Gastroesophageal sphincter (tissue), 4 donors: ENCODE data around the gene WNK3. TPM values are rescaled to one million over a fixed set of nuclear protein-coding genes. Genes with fewer than 3 reads are reported as not detected.

Source experiments
- ATAC-seq: fragments of 150-250 bp; one replicate; pipeline ENCODE4 v1.9.1; 2016; ENCODE audit warnings: mild to moderate bottlenecking, moderate library complexity
- H3K27ac ChIP-seq, 4 donors: fragments of 200-600 bp; sonication (generic) in 3 of 4; 1 replicate in 3 of 4; 2 replicates in 1 of 4; pipeline ENCODE4 v1.5.1; 2016 to 2019
- H3K27me3 ChIP-seq: fragments of 200-600 bp; sonication (generic); one replicate; pipeline ENCODE4 v1.5.1; 2019
- H3K36me3 ChIP-seq, 2 donors: fragments of 200-600 bp; sonication (generic); one replicate each; pipeline ENCODE4 v1.5.1; 2019; ENCODE audit warnings: control low read depth in 1 of 2
- H3K4me1 ChIP-seq, 3 donors: fragments of 200-600 bp; sonication (generic); 1 replicate in 2 of 3; 2 replicates in 1 of 3; pipeline ENCODE4 v1.5.1; 2016 to 2019; ENCODE audit warnings: control low read depth in 2 of 3
- H3K4me3 ChIP-seq, 2 donors: fragments of 200-600 bp; sonication (generic); one replicate each; pipeline ENCODE4 v1.5.1; 2019; ENCODE audit warnings: mild to moderate bottlenecking in 1 of 2, moderate library complexity in 1 of 2
- H3K9me3 ChIP-seq, 3 donors: fragments of 200-600 bp; sonication (generic); one replicate each; pipeline ENCODE4 v1.5.1; 2017 to 2019; ENCODE audit warnings: control low read depth in 2 of 3
- EP300 ChIP-seq: sonication (generic); formaldehyde crosslinking; IDR thresholded peaks from one replicate; pipeline ENCODE4 v1.6.1; 2017; ENCODE audit warnings: antibody characterized with exemption, mild to moderate bottlenecking
- POLR2A ChIP-seq, 2 donors: fragments of 450-650 bp; IDR thresholded peaks; one replicate each; pipeline ENCODE4 v1.6.1; 2017; ENCODE audit warnings: antibody characterized with exemption in 2 of 2, mild to moderate bottlenecking in 2 of 2, moderate library complexity in 1 of 2
- POLR2AphosphoS5 ChIP-seq: sonication (generic); formaldehyde crosslinking; IDR thresholded peaks from one replicate; pipeline ENCODE4 v1.6.1; 2017; ENCODE audit warnings: antibody characterized with exemption
- small RNA-seq, 4 donors: library from RNA; depleted of rRNA; stranded (forward); fragments of <200 nt; gene quantifications; one replicate each; pipeline ENCODE3, GENCODE V24; 2016
- total RNA-seq, 4 donors: library from RNA; depleted of rRNA; stranded (reverse); fragments of >200 nt; gene quantifications; one replicate each; pipeline ENCODE4 v1.1.0, GENCODE V29; 2016
- TF ChIP-seq, protein P1 (sequence below), 4 experiments: fragments of 200-600 bp in 2 of 4; fragments of 450-650 bp in 2 of 4; sonication (generic) in 1 of 4; IDR thresholded peaks; one replicate each; pipeline ENCODE4 v1.5.1; 2017 to 2019; ENCODE audit warnings: antibody characterized with exemption in 4 of 4, mild to moderate bottlenecking in 2 of 4, moderate library complexity in 2 of 4

Gene WNK3
- total RNA-seq, 4 donors from 2014 or later: 1.9 to 4.3 (median 3.0) TPM

DNA sequence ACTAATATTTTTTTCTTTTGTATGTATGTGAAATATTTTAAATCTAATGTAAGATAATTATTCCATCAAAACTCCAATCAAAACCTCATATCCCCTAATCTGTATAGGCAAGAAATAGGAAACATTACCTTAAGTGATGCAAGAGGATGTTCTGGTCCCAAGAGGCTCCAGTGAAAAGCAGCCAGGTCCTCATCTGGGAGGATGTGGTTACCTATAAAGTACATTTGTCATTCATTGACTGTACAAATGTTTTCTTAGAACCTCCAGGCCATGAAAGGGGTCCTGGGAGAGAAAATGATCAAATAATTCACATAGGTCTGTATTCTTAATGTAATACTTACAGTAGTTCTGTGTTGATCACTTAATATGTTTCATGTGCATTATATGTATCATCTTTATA is 200.3 kb downstream of the WNK3 start:
- Histone ChIP-seq H3K9me3 (no peaks in the 10 kb centered on the region), H3K4me3 (no peak overlapping the region), H3K27ac (no peak overlapping the region), H3K36me3 (peaks cover 0 to 40% of the 10 kb centered on the region in 2 donors), H3K27me3 (no peaks in the 10 kb centered on the region), H3K4me1 (no peaks in the 10 kb centered on the region)
- TF ChIP-seq POLR2A (IDR thresholded peaks at IDR 0.05) (no peak), EP300 (no peak), POLR2AphosphoS5 (no peak)
- TF ChIP-seq, protein P1, sequence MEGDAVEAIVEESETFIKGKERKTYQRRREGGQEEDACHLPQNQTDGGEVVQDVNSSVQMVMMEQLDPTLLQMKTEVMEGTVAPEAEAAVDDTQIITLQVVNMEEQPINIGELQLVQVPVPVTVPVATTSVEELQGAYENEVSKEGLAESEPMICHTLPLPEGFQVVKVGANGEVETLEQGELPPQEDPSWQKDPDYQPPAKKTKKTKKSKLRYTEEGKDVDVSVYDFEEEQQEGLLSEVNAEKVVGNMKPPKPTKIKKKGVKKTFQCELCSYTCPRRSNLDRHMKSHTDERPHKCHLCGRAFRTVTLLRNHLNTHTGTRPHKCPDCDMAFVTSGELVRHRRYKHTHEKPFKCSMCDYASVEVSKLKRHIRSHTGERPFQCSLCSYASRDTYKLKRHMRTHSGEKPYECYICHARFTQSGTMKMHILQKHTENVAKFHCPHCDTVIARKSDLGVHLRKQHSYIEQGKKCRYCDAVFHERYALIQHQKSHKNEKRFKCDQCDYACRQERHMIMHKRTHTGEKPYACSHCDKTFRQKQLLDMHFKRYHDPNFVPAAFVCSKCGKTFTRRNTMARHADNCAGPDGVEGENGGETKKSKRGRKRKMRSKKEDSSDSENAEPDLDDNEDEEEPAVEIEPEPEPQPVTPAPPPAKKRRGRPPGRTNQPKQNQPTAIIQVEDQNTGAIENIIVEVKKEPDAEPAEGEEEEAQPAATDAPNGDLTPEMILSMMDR (IDR thresholded peaks at IDR 0.05): no peak
- no peak for ATAC-seq

Small RNAs within 50 kb of the gene (small RNA-seq; reads per million reads assigned to genes)
- gene AL589872.1 (0 reads per million in 4 donors), gene RNU6-434P (0 reads per million in 4 donors)

Other genes with a start within 250 kb of the WNK3 start
- gene FAM120C, start 174.8 kb downstream of the WNK3 start, total RNA-seq: 1 to 10 TPM; 4.6 to 7.7 (median 6.8) TPM
- gene TSR2, start 82.4 kb upstream of the WNK3 start, total RNA-seq: 10 to 100 TPM; 30.4 to 39.5 (median 34.7) TPM
- gene FGD1, start 138.2 kb upstream of the WNK3 start, total RNA-seq: 10 to 100 TPM in 1 of 4 donors, 1 to 10 TPM in 3; 4.2 to 12.0 (median 7.2) TPM
- gene GNL3L, start 172.2 kb upstream of the WNK3 start, total RNA-seq: 10 to 100 TPM; 20.9 to 34.4 (median 24.2) TPM